Measurements from ENCODE around the gene RGSL1. TPM values are rescaled to one million over a fixed set of nuclear protein-coding genes. Genes with fewer than 3 reads are reported as not detected.

The RGSL1 gene
- total and polyA plus RNA-seq, 2 of the 8 experiments (the other 6 are each of a cell fraction or from before 2014, with no cell fraction given) = not detected

GRCh38 chr1:182567629-182568028 lies 117.7 kb downstream of the RGSL1 start:
- Histone ChIP-seq H3K27ac (ENCODE audit: low read depth, low read length) (no peak overlapping the region), H3K18ac (ENCODE audit: extremely low read depth, low read length) (no peak overlapping the region), H3K4me2 (ENCODE audit: insufficient read depth in 1 of 2, low read depth in 2 of 2, low read length in 2 of 2) (no peak overlapping the region), H4K91ac (replicated peaks; ENCODE audit: insufficient read length, low read length) (no peak overlapping the region), H2BK15ac (ENCODE audit: low read length) (no peak overlapping the region), H2BK120ac (replicated peaks; ENCODE audit: low read depth, low read length) (no peak overlapping the region), H2BK5ac (ENCODE audit: low read depth, low read length) (no peak overlapping the region), H3K4me3 (ENCODE audit: extremely low read depth in 1 of 4, insufficient read depth in 2 of 4, low read depth in 3 of 4, low read length in 4 of 4) (no peak overlapping the region), H2BK20ac (ENCODE audit: low read length) (no peak overlapping the region), H3K9ac (replicated peaks in 1 of 4; ENCODE audit: extremely low read depth in 1 of 4, low read depth in 3 of 4, low read length in 3 of 4) (no peak overlapping the region), H4K8ac (ENCODE audit: extremely low read depth, insufficient read depth, low read length) (no peak overlapping the region), H2BK12ac (ENCODE audit: low read depth, low read length) (no peak overlapping the region), H3K79me2 (ENCODE audit: control insufficient read depth in 1 of 2, insufficient read depth in 2 of 2, low read length in 2 of 2) (no peaks in the 10 kb centered on the region), H3K4ac (replicated peaks; ENCODE audit: insufficient read length, low read depth, low read length) (no peak overlapping the region), H3K4me1 (replicated peaks in 1 of 4; ENCODE audit: control insufficient read depth in 3 of 4, insufficient read depth in 4 of 4, low read length in 3 of 4) (no peaks in the 10 kb centered on the region), H3K9me3 (ENCODE audit: insufficient read depth in 2 of 2, low read depth in 1 of 2, low read length in 1 of 2) (no peaks in the 10 kb centered on the region; a peak in 1 of 4 replicates), H3K36me3 (ENCODE audit: control insufficient read depth in 2 of 4, insufficient read depth in 4 of 4, low read length in 3 of 4) (no peaks in the 10 kb centered on the region), H3K23ac (ENCODE audit: insufficient read length) (no peak overlapping the region), H3K14ac (ENCODE audit: insufficient read length) (no peak overlapping the region), H3K23me2 (ENCODE audit: low read depth, low read length) (no peaks in the 10 kb centered on the region), H2AFZ (ENCODE audit: low read length) (no peak overlapping the region), H3K56ac (replicated peaks; ENCODE audit: insufficient read length, low read depth, low read length) (no peak overlapping the region), H4K20me1 (replicated peaks in 1 of 2; ENCODE audit: control insufficient read depth in 1 of 2, insufficient read depth in 2 of 2, low read length in 2 of 2) (no peaks in the 10 kb centered on the region), H2AK5ac (ENCODE audit: low read depth, low read length) (no peak overlapping the region), H3K27me3 (replicated peaks in 1 of 4; ENCODE audit: control insufficient read depth in 3 of 4, extremely low read depth in 1 of 4, insufficient read depth in 3 of 4, low read length in 3 of 4) (no peaks in the 10 kb centered on the region), H4K5ac (ENCODE audit: insufficient read length, low read depth, low read length) (no peak overlapping the region), H3K79me1 (ENCODE audit: low read depth, low read length) (no peaks in the 10 kb centered on the region)
- DNase-seq (ENCODE audit: low read depth in 1 of 2, low spot score in 2 of 2) = no peak
- ChIA-PET CTCF (ENCODE audit: partially characterized antibody) (interaction anchor here (1.4 kb wide), 1 partner anchor 215 kb away, joined by 3 read pairs; no protein-coding TSS in a partner anchor), POLR2A (ENCODE audit: partially characterized antibody) (no interaction called here)
- WGBS, 2 experiments (ENCODE audit: extremely low coverage in 1 of 2, insufficient coverage in 1 of 2, insufficient read length in 1 of 2, insufficient replicate concordance in 2 of 2, low coverage in 1 of 2, low lambda C conversion rate in 2 of 2, missing lambda C conversion rate in 1 of 2) = 95% methylated on average over 5 of the region's 5 CpGs; no CpG with 5 or more reads in 1 of the 2 experiments
- FAIRE-seq = no peak
- no peak for TF ChIP-seq CHD2 (IDR thresholded peaks at IDR 0.05; ENCODE audit: low read length)
- no peak for TF ChIP-seq POU5F1 (IDR thresholded peaks at IDR 0.05; ENCODE audit: low read depth, low read length)
- no peak for TF ChIP-seq NRF1 (IDR thresholded peaks at IDR 0.05; ENCODE audit: low read depth, low read length)
- no peak for TF ChIP-seq YY1 (IDR thresholded peaks at IDR 0.05; ENCODE audit: low read depth, low read length)
- TF ChIP-seq SRF (IDR thresholded peaks at IDR 0.05; ENCODE audit: low read depth, low read length) = no peak
- no peak for TF ChIP-seq SAP30 (IDR thresholded peaks at IDR 0.05; ENCODE audit: insufficient read depth, insufficient replicate concordance, low read length)
- no peak for TF ChIP-seq BCL11A (IDR thresholded peaks at IDR 0.05; ENCODE audit: low read depth in 2 of 2, low read length in 2 of 2)
- TF ChIP-seq RBBP5 (IDR thresholded peaks at IDR 0.05; ENCODE audit: borderline replicate concordance, low read depth, low read length) = no peak
- no peak for TF ChIP-seq HDAC6 (IDR thresholded peaks at IDR 0.05; ENCODE audit: low read depth, low read length)
- no peak for TF ChIP-seq EZH2 (IDR thresholded peaks at IDR 0.05; ENCODE audit: low read depth, low read length, severe bottlenecking)
- no peak for TF ChIP-seq RAD21 (IDR thresholded peaks at IDR 0.05 in 1 of 2, conservative IDR thresholded peaks at IDR 0.05 in 1 of 2; ENCODE audit: low read depth in 2 of 2, low read length in 2 of 2)
- no peak for TF ChIP-seq BRCA1 (IDR thresholded peaks at IDR 0.05; ENCODE audit: low read depth, low read length)
- TF ChIP-seq POLR2A (IDR thresholded peaks at IDR 0.05; ENCODE audit: control extremely low read depth in 1 of 2, low read depth in 2 of 2, low read length in 2 of 2) = no peak
- no peak for TF ChIP-seq HDAC2 (IDR thresholded peaks at IDR 0.05; ENCODE audit: borderline replicate concordance in 1 of 2, low read depth in 2 of 2, low read length in 2 of 2)
- no peak for TF ChIP-seq RXRA (IDR thresholded peaks at IDR 0.05; ENCODE audit: insufficient read depth, low read depth, low read length)

All from H1 (cell line).